H9 (cell line): Measurements from ENCODE around the gene ADNP2. TPM values are rescaled to one million over a fixed set of nuclear protein-coding genes. Genes with fewer than 3 reads are reported as not detected.

Source experiments
- DNase-seq: peaks from one replicate; pipeline ENCODE4 v3.0.0-alpha.2; 2017
- H2AFZ ChIP-seq: one replicate; pipeline ENCODE4 v1.6.1; 2013; ENCODE audit warnings: mild to moderate bottlenecking, low read length, control low read depth, moderate library complexity
- H2AK5ac ChIP-seq: 2 replicates; pipeline ENCODE4 v1.6.1; 2013; ENCODE audit warnings: low read length, control low read depth, mixed read lengths; ENCODE audit not compliant: insufficient read length
- H2BK120ac ChIP-seq: one replicate; pipeline ENCODE4 v1.6.1; 2013; ENCODE audit warnings: low read depth, mild to moderate bottlenecking, low read length, control low read depth, inconsistent platforms; ENCODE audit not compliant: poor library complexity, severe bottlenecking
- H2BK12ac ChIP-seq: 2 replicates; pipeline ENCODE4 v1.6.1; 2013; ENCODE audit warnings: low read length, control low read depth, mixed read lengths, low read depth; ENCODE audit not compliant: insufficient read length
- H2BK15ac ChIP-seq: 2 replicates; pipeline ENCODE4 v1.6.1; 2013; ENCODE audit warnings: low read depth, low read length, control low read depth
- H2BK20ac ChIP-seq: one replicate; pipeline ENCODE4 v1.6.1; 2013; ENCODE audit warnings: low read depth, mild to moderate bottlenecking, low read length, control low read depth, inconsistent platforms; ENCODE audit not compliant: poor library complexity, severe bottlenecking
- H2BK5ac ChIP-seq: 2 replicates; pipeline ENCODE4 v1.6.1; 2013; ENCODE audit warnings: low read length, control low read depth, mixed read lengths; ENCODE audit not compliant: insufficient read length
- H3K14ac ChIP-seq: 2 replicates; pipeline ENCODE4 v1.6.1; 2013; ENCODE audit warnings: low read length, control low read depth; ENCODE audit not compliant: insufficient read depth
- H3K18ac ChIP-seq: 2 replicates; pipeline ENCODE4 v1.6.1; 2013; ENCODE audit warnings: low read depth, mild to moderate bottlenecking, mixed read lengths, low read length, control low read depth; ENCODE audit not compliant: insufficient read length
- H3K23ac ChIP-seq: 2 replicates; pipeline ENCODE4 v1.6.1; 2013; ENCODE audit warnings: low read length, control low read depth, mixed read lengths, low read depth; ENCODE audit not compliant: insufficient read length
- H3K23me2 ChIP-seq: 2 replicates; pipeline ENCODE4 v1.6.1; 2013; ENCODE audit warnings: low read depth, mild to moderate bottlenecking, mixed read lengths, low read length, control low read depth; ENCODE audit not compliant: insufficient read length, poor library complexity, severe bottlenecking
- H3K27ac ChIP-seq: 2 replicates; pipeline ENCODE4 v1.5.1; 2013; ENCODE audit warnings: low read length, control low read depth, mixed read lengths, low read depth; ENCODE audit not compliant: insufficient read length
- H3K27me3 ChIP-seq: 2 replicates; pipeline ENCODE4 v1.6.1; 2013; ENCODE audit warnings: low read length, control low read depth, inconsistent platforms; ENCODE audit not compliant: insufficient read depth
- H3K4ac ChIP-seq: 2 replicates; pipeline ENCODE4 v1.6.1; 2013; ENCODE audit warnings: low read depth, mild to moderate bottlenecking, control low read depth, inconsistent platforms, low read length, moderate library complexity
- H3K4me1 ChIP-seq: 2 replicates; pipeline ENCODE4 v1.6.1; 2013; ENCODE audit warnings: low read length, control low read depth, inconsistent platforms; ENCODE audit not compliant: insufficient read depth
- H3K4me2 ChIP-seq: 2 replicates; pipeline ENCODE4 v1.6.1; 2013; ENCODE audit warnings: low read length, control low read depth, mixed read lengths; ENCODE audit not compliant: insufficient read length, insufficient read depth
- H3K56ac ChIP-seq: 2 replicates; pipeline ENCODE4 v1.6.1; 2013; ENCODE audit warnings: low read depth, mild to moderate bottlenecking, mixed read lengths, low read length, control low read depth; ENCODE audit not compliant: insufficient read length
- H3K79me1 ChIP-seq: 2 replicates; pipeline ENCODE4 v1.6.1; 2013; ENCODE audit warnings: low read depth, mild to moderate bottlenecking, moderate library complexity, low read length, control low read depth, inconsistent platforms; ENCODE audit not compliant: insufficient read depth, poor library complexity, severe bottlenecking
- H3K79me2 ChIP-seq: 2 replicates; pipeline ENCODE4 v1.6.1; 2013; ENCODE audit warnings: low read length, control low read depth, inconsistent platforms; ENCODE audit not compliant: insufficient read depth
- H3K9ac ChIP-seq: 2 replicates; pipeline ENCODE4 v1.6.1; 2013; ENCODE audit warnings: low read length, control low read depth, mixed read lengths; ENCODE audit not compliant: insufficient read length; ENCODE audit errors: extremely low read depth
- H3K9me3 ChIP-seq: one replicate; pipeline ENCODE4 v1.6.1; 2013; ENCODE audit warnings: low read depth, low read length, inconsistent platforms; ENCODE audit not compliant: control insufficient read depth
- H3T11ph ChIP-seq: one replicate; pipeline ENCODE4 v1.6.1; 2013; ENCODE audit warnings: mild to moderate bottlenecking, low read length, control low read depth, inconsistent platforms
- H4K20me1 ChIP-seq: one replicate; pipeline ENCODE4 v1.6.1; 2013; ENCODE audit not compliant: control insufficient read depth, insufficient read length, insufficient read depth
- H4K5ac ChIP-seq: 2 replicates; pipeline ENCODE4 v1.6.1; 2013; ENCODE audit warnings: low read depth, mild to moderate bottlenecking, mixed read lengths, low read length, control low read depth; ENCODE audit not compliant: insufficient read length
- H4K8ac ChIP-seq: replicated peaks from 2 replicates; pipeline ENCODE4 v1.6.1; 2013; ENCODE audit warnings: low read length, control low read depth, mixed read lengths, low read depth; ENCODE audit not compliant: insufficient read length
- H4K91ac ChIP-seq: 2 replicates; pipeline ENCODE4 v1.6.1; 2013; ENCODE audit warnings: low read depth, mild to moderate bottlenecking, moderate library complexity, mixed read lengths, low read length, control low read depth; ENCODE audit not compliant: insufficient read length
- H3K27ac Mint-ChIP-seq, 3 experiments: 2 replicates in 2 of 3; 3 replicates in 1 of 3; pipeline ENCODE4 v1.8.0; 2020 to 2021; ENCODE audit warnings: mixed read lengths in 3 of 3, mild to moderate bottlenecking in 1 of 3, moderate library complexity in 1 of 3
- H3K27me3 Mint-ChIP-seq: 2 replicates; pipeline ENCODE4 v1.8.0; 2021; ENCODE audit warnings: low read depth, mild to moderate bottlenecking, moderate library complexity, mixed read lengths
- H3K36me3 Mint-ChIP-seq, 3 experiments: 2 replicates in 2 of 3; 3 replicates in 1 of 3; pipeline ENCODE4 v1.8.0; 2020 to 2021; ENCODE audit warnings: low read depth in 3 of 3, mixed read lengths in 3 of 3; ENCODE audit not compliant: insufficient read depth in 1 of 3
- H3K4me1 Mint-ChIP-seq, 2 experiments: 2 replicates each; pipeline ENCODE4 v1.8.0; 2020; ENCODE audit warnings: mixed read lengths in 2 of 2
- H3K4me3 Mint-ChIP-seq, 2 experiments: 2 replicates in 1 of 2; 3 replicates in 1 of 2; pipeline ENCODE4 v1.8.0; 2020 to 2021; ENCODE audit warnings: mild to moderate bottlenecking in 2 of 2, mixed read lengths in 2 of 2, moderate library complexity in 1 of 2
- H3K9me3 Mint-ChIP-seq, 2 experiments: 2 replicates in 1 of 2; 3 replicates in 1 of 2; pipeline ENCODE4 v1.8.0; 2020; ENCODE audit warnings: mild to moderate bottlenecking in 2 of 2, mixed read lengths in 2 of 2, moderate library complexity in 1 of 2
- CTCF ChIP-seq: fragments of 200-600 bp; sonication (generic); conservative IDR thresholded peaks from 3 replicates; pipeline ENCODE4 v1.8.0; 2021; ENCODE audit warnings: antibody characterized with exemption, mild to moderate bottlenecking
- WGBS: extraction: QIAGEN DNeasy Blood & Tissue Kit; methylation state at CpG from one replicate; pipeline ENCODE4 v1.1.7; 2013; ENCODE audit warnings: missing lambda C conversion rate, low lambda C conversion rate, mixed read lengths; ENCODE audit not compliant: insufficient read length; ENCODE audit errors: extremely low coverage; 5-methylcytosine and 5-hydroxymethylcytosine counted together
- total RNA-seq: library from RNA; stranded (reverse); gene quantifications from 2 replicates; pipeline ENCODE4 v1.2.1, GENCODE V29; 2021

The ADNP2 gene
- total RNA-seq, 1 experiment from 2014 or later: 53.5 TPM

GRCh38 chr18:80180778-80181564 lies 71.9 kb downstream of the ADNP2 start:
- H2BK12ac ChIP-seq: no peak overlapping the region
- H2BK20ac ChIP-seq: no peak overlapping the region
- H3K56ac ChIP-seq: no peak overlapping the region
- no peak overlapping the region for H2BK15ac ChIP-seq
- H4K5ac ChIP-seq: no peak overlapping the region
- H3K4ac ChIP-seq: no peak overlapping the region
- no peaks in the 10 kb centered on the region for H3K79me1 ChIP-seq
- H3K27ac ChIP-seq: no peak overlapping the region
- no peak overlapping the region for H3T11ph ChIP-seq
- Mint-ChIP-seq H3K27me3 (no peaks in the 10 kb centered on the region; the same call in 1 of the 2 replicates), H3K36me3 (no peaks in the 10 kb centered on the region; a peak in 1 of 7 replicates), H3K4me1 (peaks cover 3 to 4% of the 10 kb centered on the region in 2 experiments; a peak in 3 of 4 replicates), H3K9me3 (peaks cover 0 to under 1% of the 10 kb centered on the region in 2 experiments; a peak in 1 of 5 replicates), H3K4me3 (no peak overlapping the region), H3K27ac (0 out of 7 replicates have a peak overlapping the region, but pooled peaks of 1 of the 3 experiments have one; percentile 2)
- no peaks in the 10 kb centered on the region for H3K79me2 ChIP-seq
- H3K14ac ChIP-seq: peak overlapping the region; percentile 24; the same call in 1 of the 2 replicates
- H2AFZ ChIP-seq: no peak overlapping the region
- no peaks in the 10 kb centered on the region for H3K4me1 ChIP-seq
- no peak overlapping the region for H3K4me2 ChIP-seq
- H3K9me3 ChIP-seq: no peaks in the 10 kb centered on the region
- no peak overlapping the region for H2AK5ac ChIP-seq
- H3K23me2 ChIP-seq: no peaks in the 10 kb centered on the region
- H4K91ac ChIP-seq: no peak overlapping the region
- H3K18ac ChIP-seq: no peak overlapping the region
- H4K20me1 ChIP-seq: no peaks in the 10 kb centered on the region
- no peak overlapping the region for H4K8ac ChIP-seq
- H2BK120ac ChIP-seq: no peak overlapping the region
- DNase-seq: no peak
- TF ChIP-seq CTCF: no peak
- H2BK5ac ChIP-seq: no peak overlapping the region
- no peaks in the 10 kb centered on the region for H3K27me3 ChIP-seq
- H3K9ac ChIP-seq: no peak overlapping the region
- WGBS: no CpG with 5 or more reads among the region's 33 CpGs
- H3K23ac ChIP-seq: no peak overlapping the region
